NCI-H345 (cell line): ENCODE data around the gene DNAH9.

Experiments
- DNase-seq: peaks from one replicate; lab custom pipeline; 2025; lab: John Stamatoyannopoulos, UW

Gene DNAH9

DNA sequence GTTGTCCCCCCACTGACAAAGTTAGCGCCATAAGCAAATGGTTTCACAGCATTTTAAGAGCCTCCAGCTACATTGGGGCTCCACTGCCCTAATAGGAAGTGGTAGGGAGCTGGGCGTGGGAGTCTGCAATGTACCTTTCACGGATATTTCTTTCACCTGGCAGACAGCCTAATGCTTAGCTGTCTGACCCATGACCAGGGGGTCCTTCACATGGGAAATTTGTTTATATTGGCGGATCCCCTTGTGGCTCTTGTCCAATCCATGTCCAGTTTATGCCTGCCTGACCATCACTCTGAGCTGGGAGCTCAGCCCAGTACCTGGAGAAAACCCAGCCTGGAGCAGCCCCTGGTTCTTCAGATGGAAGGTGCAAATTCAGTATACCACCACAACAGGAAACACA, 254.0 kb downstream of the DNAH9 start:
- no peak for DNase-seq

DNA sequence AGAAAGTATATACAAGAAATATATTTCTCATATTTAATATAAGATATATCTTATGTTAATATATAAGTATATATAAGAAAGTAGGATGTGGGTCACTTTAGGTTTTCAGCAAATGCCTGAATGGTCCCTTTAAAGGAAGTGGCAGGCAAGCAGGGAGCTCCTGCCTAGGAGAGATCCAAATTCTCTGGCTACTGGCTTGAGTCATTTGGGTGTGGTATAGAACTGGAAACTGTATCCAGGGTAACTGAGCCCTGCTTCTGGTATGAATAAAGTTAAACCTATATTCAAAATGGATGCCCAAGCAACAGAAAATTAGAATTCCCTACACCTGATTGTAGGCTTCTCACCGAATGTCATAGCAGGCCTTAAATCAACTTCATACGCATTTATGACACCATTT, 254.6 kb downstream of the DNAH9 start:
- no peak for DNase-seq

DNA sequence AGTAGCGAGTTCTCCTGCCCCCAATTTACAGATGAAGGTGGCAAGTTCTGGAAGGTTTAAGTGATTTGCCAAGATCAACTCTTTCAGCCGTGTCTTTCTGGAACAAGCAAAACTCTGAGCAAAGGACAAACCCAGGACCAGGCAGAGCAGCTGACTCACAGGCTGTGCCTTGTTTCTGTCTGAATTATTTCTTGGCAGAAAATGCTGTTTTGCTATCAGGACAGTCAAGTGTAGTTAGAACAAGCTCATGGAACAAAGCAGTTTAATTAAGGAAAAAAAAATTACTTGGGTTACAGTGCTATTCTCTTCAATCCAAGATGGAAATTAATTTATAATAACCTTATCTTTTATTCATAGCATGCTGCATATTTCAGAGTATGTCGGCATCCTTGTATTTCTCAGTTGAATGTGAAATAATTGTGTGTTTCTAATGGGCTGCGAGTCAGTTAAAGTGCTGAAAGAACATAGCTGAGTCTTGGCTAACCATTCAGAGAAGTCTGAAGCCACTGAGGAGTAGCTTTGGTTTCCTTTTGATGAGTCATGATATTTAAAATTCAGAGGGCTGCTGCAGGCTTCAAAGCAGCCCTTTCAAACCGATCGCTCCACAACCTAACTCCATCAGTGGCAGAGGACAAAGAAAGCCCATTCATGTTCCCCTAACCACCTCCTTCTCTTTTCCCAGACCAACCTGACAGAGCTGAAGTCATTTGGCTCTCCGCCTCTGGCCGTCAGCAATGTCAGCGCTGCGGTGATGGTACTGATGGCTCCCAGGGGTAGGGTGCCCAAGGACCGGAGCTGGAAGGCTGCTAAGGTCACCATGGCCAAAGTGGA, 255.3 kb downstream of the DNAH9 start:
- DNase-seq = no peak

DNA sequence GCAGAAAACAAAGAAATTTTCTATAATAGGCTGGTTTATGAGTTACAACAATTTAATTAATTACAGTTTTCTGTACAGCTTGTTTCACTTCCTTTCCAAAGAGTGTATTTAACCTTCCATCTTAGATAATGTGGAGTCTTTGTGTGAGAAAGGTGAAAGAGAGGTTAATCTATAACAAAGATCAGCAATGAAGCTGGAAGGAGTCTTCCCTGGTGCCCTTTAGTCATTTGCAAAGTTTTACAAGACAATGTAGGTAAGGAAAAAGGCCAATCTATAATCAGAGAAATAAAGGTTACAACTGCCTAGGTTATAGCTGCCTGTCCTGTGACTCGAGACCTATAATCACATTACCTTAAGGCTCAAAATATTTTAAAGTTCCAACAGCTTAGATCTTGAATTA, 257.0 kb downstream of the DNAH9 start:
- no peak for DNase-seq

- no peak for DNase-seq
Observed at GRCh38 chr17:11857006-11857405, 258.7 kb downstream of the DNAH9 start.

DNA sequence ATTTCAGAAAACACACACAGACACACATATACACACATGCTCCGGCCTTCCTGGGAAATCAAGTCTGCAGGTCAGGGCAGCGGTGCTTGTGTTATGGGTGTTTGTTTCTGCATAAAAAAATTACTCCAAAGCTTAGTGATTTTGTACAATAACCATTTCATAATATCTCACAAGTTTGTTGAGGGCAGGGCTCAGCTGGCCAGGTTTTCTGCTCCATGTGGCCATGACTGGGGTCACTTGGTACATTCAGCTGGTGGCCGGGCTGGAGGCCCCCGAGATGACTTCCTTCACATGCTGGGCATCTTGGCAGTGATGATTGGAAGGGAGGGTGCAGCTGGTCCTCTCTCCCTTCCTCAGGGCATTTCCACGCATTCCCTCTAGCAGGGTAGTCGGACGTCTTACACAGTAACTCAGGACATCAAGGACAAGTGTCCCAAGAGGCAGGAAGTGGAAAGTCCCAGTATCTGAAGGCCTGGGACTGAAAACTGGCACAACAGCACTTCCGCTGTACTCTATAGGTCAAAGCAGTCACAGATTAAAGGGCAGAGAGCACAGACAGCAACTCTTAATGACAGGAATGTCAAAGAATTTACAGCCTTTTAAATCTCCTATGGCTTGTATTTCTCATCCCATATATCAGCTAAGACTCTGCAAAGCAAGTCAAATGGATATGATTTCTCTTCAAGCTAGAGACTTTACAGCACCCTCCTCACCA, 271.6 kb downstream of the DNAH9 start:
- DNase-seq = no peak

DNA sequence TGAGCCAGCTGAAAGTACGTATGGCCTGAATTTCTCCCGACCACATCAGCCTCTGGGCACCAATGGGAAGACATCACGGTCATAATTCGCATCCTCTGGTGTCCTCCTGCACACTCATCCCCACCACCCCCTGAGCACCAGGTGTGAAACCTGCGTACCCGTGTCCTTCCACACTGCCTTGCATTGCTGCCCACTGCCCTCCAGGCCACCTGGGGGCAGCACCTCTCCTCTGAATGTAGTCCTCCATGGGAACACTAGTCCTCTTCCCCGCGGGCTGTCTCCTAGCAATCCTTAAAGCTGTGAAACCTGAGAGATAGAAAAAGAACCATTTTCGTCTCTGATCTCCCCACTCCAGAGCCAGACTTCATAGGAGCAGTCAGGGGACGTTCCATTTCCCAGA, 273.5 kb downstream of the DNAH9 start:
- DNase-seq = no peak

GRCh38 chr17:11874756-11875155, 276.5 kb downstream of the DNAH9 start:
- DNase-seq = no peak

- peak; percentile 19 for DNase-seq
Observed at GRCh38 chr17:11880714-11881113, 282.4 kb downstream of the DNAH9 start.

DNA sequence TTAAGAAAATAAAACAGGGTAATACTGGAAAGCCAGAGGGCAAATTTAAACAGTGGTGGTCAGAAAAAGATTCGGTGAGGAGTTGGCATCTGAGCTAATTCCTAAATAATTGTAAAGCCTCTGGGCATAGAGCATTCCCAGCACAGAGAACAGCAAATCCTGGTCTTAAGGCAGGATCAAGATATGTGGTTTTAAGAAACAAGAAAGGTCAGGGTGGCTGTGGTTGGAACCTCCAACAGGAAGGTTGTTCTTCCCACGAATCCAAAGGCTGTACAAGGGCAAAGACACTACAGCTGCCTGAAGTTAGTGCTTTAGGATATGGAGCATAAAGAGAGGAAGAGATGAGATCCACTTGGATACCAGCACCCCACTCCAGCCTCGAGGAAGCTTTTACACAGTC, 284.4 kb downstream of the DNAH9 start:
- no peak for DNase-seq

GRCh38 chr17:11885051-11885450, 286.8 kb downstream of the DNAH9 start:
- no peak for DNase-seq

GRCh38 chr17:11889266-11889665, 291.0 kb downstream of the DNAH9 start:
- no peak for DNase-seq

DNA sequence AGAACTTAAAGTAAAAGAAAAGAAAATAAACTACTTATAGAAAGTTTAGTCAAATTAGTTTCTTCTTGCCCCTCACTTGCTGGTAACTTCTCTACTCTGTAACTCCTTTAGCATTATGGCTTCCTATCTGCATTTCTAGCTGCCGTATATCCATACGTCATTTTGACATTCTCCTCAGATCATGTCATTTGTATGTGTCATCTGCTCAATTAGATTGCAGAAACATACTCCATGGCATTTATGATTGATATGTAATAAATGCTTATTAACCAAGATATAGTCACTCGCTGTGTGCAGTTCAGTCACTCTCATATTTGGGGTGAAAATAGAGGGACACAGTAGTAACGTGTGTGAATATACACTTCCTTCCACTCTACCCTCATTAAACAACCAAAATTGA, 295.6 kb downstream of the DNAH9 start:
- DNase-seq = no peak

DNA sequence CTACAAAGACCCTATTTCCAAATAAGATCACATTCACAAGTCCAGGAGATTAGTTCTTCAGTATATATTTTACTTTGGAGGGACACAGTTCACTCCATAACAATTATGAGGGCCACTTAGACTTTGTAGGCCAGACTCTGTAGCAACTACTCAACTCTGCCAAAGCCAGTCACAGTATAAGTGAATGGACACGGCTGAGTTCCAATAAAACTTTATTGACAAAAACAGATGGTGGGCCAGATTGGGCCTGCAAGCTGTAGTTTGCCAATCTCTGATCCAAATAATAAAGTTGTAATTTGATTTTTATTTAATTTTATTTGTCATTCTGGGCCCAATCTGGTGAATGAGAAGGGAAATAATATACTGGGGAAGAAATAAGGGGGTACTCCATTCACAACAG, 297.9 kb downstream of the DNAH9 start:
- no peak for DNase-seq

- DNase-seq = no peak
Observed at GRCh38 chr17:11898526-11899235, 300.4 kb downstream of the DNAH9 start.

DNA sequence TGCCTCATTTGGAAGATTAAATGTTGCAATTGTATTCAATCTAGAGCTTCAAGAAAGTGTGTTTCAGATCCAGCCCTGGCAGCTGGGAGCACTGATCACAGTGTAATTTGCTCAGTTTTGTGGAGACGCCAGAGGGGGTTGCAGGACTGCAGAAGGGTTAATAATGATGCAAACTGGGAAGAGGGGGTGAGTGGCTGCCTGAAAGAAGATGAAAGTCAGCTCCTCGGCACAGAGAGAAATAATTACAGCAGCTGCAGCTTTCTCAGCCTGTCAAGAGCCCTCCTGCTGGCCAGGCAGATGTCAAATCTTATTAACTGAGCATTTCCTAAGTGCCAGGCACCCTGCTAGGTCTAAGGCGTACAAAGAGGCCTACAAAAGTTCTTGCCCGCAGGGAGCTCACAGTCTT, 301.3 kb downstream of the DNAH9 start:
- no peak for DNase-seq

DNA sequence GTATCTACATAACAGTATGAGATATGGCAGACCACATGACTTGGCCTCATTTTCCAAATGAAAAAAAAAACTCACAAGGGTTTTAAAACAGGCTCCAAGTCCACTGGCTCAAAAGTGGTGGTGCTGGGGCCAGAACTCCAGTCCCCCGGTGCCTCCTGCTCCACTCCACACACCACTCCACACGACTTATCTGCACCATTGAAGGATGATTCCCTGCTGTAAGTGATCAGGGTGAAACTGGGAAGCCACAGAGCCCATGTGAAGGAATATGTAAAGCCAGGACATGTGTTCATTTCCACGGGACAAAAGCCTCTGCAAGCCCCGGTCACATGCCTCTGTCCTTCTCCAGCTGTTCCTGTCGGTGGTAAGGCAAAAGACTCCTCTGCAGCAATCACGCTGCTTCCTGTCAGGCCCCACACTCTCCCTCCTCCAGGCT, 301.8 kb downstream of the DNAH9 start:
- DNase-seq = no peak

GRCh38 chr17:11900655-11901054, 302.4 kb downstream of the DNAH9 start:
- DNase-seq = no peak

DNA sequence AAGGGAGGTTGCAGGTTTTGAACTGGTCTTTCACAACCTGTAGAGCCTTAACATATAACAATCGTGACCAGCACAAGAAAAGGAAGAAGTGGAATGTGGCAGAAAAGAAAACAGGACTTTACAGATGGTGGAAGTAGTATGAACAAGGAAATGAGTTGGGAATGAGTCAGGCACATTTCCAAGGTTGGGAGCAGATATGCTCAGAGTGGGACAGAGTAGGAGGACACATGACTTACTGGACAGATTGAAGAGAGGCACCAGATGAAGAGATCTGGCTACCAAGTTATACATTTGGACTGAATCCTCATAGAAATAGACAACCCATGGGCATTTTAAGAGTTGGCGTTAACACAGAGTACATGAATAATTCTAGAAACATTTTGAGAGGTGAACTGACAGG, 303.7 kb downstream of the DNAH9 start:
- no peak for DNase-seq

DNA sequence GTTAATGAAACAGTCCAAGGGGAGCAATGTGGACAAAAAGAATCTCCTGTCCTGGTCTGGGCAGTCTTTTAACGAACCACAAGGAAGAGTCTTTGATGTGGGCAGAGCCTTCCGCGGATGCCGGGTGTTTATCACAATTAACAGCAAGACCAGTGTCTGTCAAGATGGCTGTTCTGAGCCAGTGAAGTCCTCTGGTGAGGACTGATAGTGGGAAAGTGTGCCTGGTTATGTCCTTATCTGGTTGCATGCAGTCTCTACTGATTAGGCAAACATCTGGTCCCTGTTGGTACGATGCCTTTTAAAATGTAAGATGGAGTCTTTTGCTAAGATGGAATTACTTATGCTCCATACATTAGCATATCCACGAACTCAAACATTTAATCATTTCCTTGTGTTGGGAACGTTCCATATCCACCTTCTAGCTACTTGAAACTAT, 310.5 kb downstream of the DNAH9 start:
- DNase-seq = no peak

DNA sequence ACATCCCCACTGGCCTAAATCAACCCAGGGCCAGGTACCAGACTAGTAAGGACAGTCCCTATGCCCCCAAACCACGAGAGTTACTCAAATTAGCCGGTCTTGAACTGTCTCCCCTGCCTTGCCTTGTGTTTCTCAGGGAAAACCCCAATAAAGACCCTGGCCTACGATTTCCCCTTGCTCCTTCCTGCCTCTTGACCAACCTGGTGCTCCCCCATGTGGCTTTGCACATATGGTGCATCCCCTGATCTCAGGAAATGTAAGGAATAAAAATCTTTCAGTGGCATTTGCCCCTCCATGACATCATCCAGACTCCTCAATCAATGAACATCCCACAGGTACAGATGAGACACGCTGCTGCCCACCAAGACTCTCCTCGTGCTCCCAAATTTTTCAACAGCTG, 311.1 kb downstream of the DNAH9 start:
- no peak for DNase-seq

DNA sequence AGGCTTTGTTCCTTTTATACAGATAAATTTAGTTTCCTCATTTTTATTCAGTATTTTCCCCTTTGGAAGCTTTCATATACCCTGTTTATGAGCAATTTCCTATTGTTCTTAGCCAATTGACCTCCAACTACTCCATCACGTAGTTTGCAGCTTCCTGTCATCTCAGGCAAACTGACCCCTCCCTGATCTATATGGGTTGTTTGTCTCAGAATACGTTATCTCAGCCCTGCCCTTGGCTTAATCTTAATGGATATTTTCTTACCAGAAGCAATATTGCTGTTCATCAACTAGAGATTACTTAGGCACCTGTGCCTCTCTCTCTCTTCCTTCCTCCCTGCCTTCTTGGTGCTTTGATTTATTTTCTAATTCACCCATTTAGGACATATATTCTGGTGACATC, 317.8 kb downstream of the DNAH9 start:
- no peak for DNase-seq

DNA sequence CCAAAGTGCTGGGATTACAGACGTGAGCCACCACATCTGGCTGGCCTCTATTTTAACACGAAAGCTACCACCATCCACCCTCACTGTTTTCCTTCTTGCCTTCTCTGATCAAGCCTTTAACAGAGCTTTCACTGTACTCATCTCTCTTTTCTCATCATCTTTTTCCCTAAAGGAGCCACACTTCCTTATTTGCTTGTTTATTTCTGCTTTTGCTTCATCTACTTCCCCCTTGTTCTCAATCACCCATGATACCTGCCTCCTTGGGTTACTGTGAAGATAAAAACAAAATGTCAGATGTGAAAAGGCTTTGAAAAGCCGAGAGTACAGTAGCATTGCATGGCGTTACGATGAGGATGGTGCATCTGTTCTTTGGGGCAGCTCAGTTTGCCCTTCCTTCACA, 319.1 kb downstream of the DNAH9 start:
- no peak for DNase-seq
